Measurements from ENCODE around the gene MAD1L1. TPM values are rescaled to one million over a fixed set of nuclear protein-coding genes. Genes with fewer than 3 reads are reported as not detected.

MAD1L1 gene
- total and polyA plus RNA-seq, 2 of the 4 experiments (the other 2 are of a cell fraction), result 29.0 to 40.9 TPM

- H3K4ac ChIP-seq (ENCODE audit: low read depth, low read length), result no peak overlapping the region
- BruUV-seq (replicated peaks), result no TSS peak
- no peak overlapping the region for H3K18ac ChIP-seq (ENCODE audit: low read depth, low read length)
- no peaks in the 10 kb centered on the region for H3K9me3 ChIP-seq (ENCODE audit: control insufficient read depth, insufficient read depth, low read length)
- no peak overlapping the region for H4K8ac ChIP-seq (ENCODE audit: low read depth in 2 of 2, low read length in 2 of 2)
- H2AK9ac ChIP-seq (replicated peaks; ENCODE audit: low read depth, low read length, poor library complexity), result no peak overlapping the region
- H3K4me1 ChIP-seq (ENCODE audit: control insufficient read depth, insufficient read depth, low read length), result peaks cover 11% of the 10 kb centered on the region
- ChIA-PET CTCF (no interaction called here), POLR2A (ENCODE audit: unreplicated experiment) (no interaction called here)
- H4K5ac ChIP-seq (ENCODE audit: low read depth, low read length), result no peak overlapping the region
- no peak overlapping the region for H2BK20ac ChIP-seq (ENCODE audit: low read depth, low read length)
- H3K14ac ChIP-seq (replicated peaks; ENCODE audit: low read depth, low read length), result no peak overlapping the region
- no peak overlapping the region for H3K23ac ChIP-seq (ENCODE audit: low read depth, low read length)
- no peak overlapping the region for H2BK120ac ChIP-seq (ENCODE audit: low read depth, low read length)
- H4K20me1 ChIP-seq (ENCODE audit: insufficient read depth, low read length), result no peaks in the 10 kb centered on the region; the same call in 1 of the 2 replicates
- H3K9ac ChIP-seq (ENCODE audit: low read depth, low read length), result no peak overlapping the region
- in situ Hi-C loops (cut with MboI; ENCODE audit: low sequenced_read_pairs) (no loop called here), intact Hi-C loops (cut with micrococcal nuclease) (no loop called here), dilution Hi-C loops (cut with HindIII; ENCODE audit: low sequenced_read_pairs, unreplicated experiment) (no loop called here)
- H2BK5ac ChIP-seq (ENCODE audit: low read depth, low read length, poor library complexity, severe bottlenecking), result no peak overlapping the region
- H3K4me3 ChIP-seq (ENCODE audit: insufficient read depth, low read depth, low read length), result no peak overlapping the region
- no peak for TF ChIP-seq ELK1 (IDR thresholded peaks at IDR 0.05; ENCODE audit: borderline replicate concordance, low read depth, low read length)
- TF ChIP-seq POLR2A (IDR thresholded peaks at IDR 0.05; ENCODE audit: low read depth, low read length), result no peak
- TF ChIP-seq CEBPB (IDR thresholded peaks at IDR 0.05; ENCODE audit: low read depth, low read length), result no peak
- no peak for TF ChIP-seq USF2 (IDR thresholded peaks at IDR 0.05; ENCODE audit: low read depth, low read length)
- TF ChIP-seq MXI1 (IDR thresholded peaks at IDR 0.05; ENCODE audit: borderline replicate concordance, low read depth, low read length), result no peak
- no peak overlapping the region for H2AFZ ChIP-seq (replicated peaks; ENCODE audit: low read length, poor library complexity)
- no peak for ATAC-seq (ENCODE audit: low read depth)
- H4K91ac ChIP-seq (ENCODE audit: insufficient read depth, low read depth, low read length), result no peak overlapping the region
- no peak overlapping the region for H3K4me2 ChIP-seq (ENCODE audit: low read depth, low read length)
- H3K27ac ChIP-seq (ENCODE audit: insufficient read depth, low read length), result no peak overlapping the region
- H2BK15ac ChIP-seq (ENCODE audit: low read depth, low read length), result no peak overlapping the region
- DNase-seq, result no peak
- H3K27me3 ChIP-seq (ENCODE audit: control insufficient read depth, insufficient read depth, low read length), result no peaks in the 10 kb centered on the region
- no peak overlapping the region for H3K56ac ChIP-seq (ENCODE audit: extremely low read depth, insufficient read depth, low read length)
- H3K9me1 ChIP-seq (ENCODE audit: insufficient read depth, low read length), result peaks cover 9% of the 10 kb centered on the region; the same call in 1 of the 2 replicates
- H3K79me1 ChIP-seq (ENCODE audit: low read depth in 1 of 2, low read length in 2 of 2), result peaks cover 3 to 26% of the 10 kb centered on the region in 2 experiments; a peak in 3 of 4 replicates
- WGBS, 2 experiments (ENCODE audit: extremely low coverage in 2 of 2, insufficient read length in 1 of 2), result 60% methylated on average over 1 of the region's 28 CpGs; no CpG with 5 or more reads in 1 of the 2 experiments
- H3K36me3 ChIP-seq (ENCODE audit: control insufficient read depth, insufficient read depth, low read length), result no peaks in the 10 kb centered on the region
- no peak overlapping the region for H2AK5ac ChIP-seq (ENCODE audit: low read depth, low read length)
These were observed 135.9 kb downstream of the MAD1L1 start for GRCh38 chr7:2096692-2097387.
